Fibroblast of lung (primary cell): ENCODE data around the gene HGF.

ENCODE experiments used
- CTCF ChIP-seq, 2 donors: IDR thresholded peaks in 1 of 2; conservative IDR thresholded peaks in 1 of 2; 1 replicate in 1 of 2; 2 replicates in 1 of 2; pipeline ENCODE4 v1.5.1; 2011 to 2012; ENCODE audit warnings: low read length in 2 of 2, control low read depth in 1 of 2, inconsistent platforms in 1 of 2, low read depth in 1 of 2, mild to moderate bottlenecking in 1 of 2
- EZH2 ChIP-seq: IDR thresholded peaks from 2 replicates; pipeline ENCODE4 v1.5.1; 2012; ENCODE audit warnings: low read length, control low read depth, mild to moderate bottlenecking; ENCODE audit errors: missing control alignments

DNA sequence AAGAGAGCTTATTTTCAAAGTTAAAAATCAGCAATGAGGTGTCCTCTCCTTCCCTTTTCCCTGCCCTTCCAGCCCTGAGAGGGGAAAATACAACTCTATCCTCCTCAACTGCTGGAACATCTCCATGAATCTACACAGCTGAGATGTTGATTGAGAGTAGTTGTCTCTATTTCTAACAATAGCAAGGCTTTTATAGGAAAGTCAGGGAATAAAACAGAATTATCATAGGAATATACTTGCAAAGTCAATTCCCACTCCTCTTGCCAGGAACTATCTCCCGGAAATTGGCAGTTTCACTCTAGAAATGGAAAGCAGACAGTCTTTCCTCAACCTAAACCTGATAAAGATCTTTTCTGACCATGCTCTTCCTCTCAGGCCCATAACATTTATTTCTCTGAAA is 8.8 kb downstream of the HGF start:
- TF ChIP-seq CTCF (conservative IDR thresholded peaks at IDR 0.05 in 1 of 2, IDR thresholded peaks at IDR 0.05 in 1 of 2; ENCODE audit: low read depth in 1 of 2, low read length in 2 of 2) = no peak
- no peak for TF ChIP-seq EZH2
